GM21529 (cell line): Measurements from ENCODE around the gene CCDC157.
"Not testable (repeated sequence)": the region's sequence is repeated elsewhere in the genome, so short reads cannot be mapped to it uniquely, and the experiment has no call there.

Source experiments
- ATAC-seq: cut with Tn5 transposase; IDR thresholded peaks from one replicate; pipeline ENCODE4 v1.9.1; 2021; ENCODE audit not compliant: unreplicated experiment

The CCDC157 gene

DNA sequence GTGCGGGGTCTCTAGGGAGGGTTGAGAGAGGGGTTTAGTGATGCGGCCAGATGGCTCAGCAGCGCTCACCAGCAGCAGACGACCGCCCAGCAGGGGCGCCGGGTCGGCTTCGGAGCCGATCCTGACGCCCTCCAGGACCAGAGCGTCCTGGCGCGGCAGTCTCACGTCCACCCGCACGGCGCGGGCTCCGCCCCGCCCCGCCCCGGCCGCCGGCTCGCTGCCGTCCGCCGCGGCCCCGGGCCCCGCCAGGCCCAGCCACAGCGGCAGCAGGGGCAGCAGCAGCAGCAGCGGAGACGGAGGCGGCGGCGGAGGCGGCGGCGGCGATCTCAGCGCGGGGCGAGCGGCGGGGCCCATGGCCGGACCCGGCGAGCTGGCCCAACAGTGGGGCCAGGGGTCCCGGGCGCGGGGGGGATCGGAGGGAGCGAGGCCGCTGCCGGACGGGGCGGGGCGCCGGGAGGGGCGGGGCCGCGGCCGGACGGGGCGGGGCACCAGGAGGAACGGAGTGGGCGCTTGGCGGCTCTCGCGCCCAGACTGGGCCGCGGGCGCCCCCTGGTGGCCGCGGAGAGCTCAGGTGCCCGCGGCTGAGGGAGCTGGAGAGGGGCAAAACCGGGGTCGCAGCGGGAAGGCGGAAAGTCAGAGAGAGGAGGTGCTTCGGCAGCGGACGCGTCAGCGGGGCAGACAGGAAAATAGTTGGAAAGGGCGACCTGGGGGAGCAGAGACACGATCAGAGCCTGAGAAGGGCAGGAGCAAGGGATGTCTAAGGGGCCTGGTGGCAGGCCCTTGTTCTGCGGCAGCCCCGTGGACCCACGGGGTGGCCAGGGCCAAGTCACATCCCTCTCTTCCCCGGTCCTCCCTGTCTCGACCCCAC, 30.4 kb downstream of the CCDC157 start, which contains the start of gene RNF215:
RNF215 (minus strand) TSS at position 452 of the 868 bp plus-strand sequence; CDS start at position 354, 98 bp downstream.
- ATAC-seq: peak; percentile 67

DNA sequence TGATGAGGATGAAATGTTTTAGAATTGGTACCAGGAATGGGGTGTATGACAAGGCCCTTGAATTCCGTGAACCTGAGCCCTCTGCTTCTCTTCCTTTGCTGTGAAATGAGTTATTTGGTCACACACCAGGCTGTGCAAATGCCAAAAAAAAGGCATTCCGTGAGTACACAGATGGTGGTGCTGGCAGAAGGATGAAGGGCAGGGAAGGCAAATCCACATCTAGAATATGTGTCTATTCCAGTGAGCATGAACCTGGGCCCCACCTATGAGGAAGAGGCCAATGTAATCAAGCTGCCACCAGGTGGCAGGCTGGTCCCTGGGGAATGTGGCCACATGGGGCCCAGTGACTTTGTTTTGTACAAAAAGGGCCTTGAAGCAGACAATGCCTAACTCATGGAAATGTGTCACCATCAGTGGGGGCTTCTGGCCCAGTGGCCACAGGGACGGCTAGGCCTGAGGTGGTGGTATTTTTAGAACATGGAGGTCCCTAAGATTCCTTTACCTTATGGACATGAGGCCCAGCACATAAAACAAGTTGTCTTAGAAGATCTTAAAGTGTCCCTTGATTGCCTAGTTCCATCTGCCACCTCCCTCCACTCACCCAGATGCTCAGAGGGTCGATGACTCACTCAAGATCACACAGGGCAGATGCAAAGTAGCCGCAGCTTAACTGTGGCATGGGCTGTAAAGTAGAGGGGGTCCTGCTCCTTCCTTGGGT, 34.3 kb downstream of the CCDC157 start:
- peak; percentile 37 for ATAC-seq

DNA sequence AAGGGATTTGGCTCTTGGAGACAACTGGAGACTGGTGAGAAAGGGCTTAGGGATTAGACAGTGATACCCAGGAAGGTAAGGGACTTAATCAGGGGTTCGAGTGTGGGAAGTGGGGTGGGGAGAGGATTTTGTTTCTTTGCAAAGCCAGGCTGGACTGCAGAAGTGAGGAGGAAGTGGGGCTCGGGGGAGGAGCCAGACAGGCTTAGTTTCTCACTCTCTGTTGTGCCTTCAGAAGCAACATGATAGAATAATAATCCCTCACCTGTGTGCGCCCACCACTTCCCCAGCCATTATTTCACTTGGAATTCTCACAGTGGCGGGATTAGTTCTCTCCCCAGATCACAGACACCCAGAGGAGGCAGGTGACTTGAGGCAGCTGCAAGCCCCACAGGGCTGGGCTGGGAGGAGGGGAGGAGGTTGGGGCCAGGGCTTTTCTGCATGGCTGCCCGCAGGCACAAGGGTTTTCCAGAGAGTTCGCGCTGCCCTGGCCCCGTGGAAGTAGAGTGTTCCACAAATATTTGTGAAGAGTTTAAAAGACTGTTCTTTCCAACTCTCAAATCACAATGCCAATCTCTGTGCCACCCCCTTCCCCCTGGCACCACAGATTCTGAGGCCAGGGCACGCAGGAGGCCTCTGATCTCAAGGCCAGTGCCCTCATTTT, 36.0 kb downstream of the CCDC157 start:
- no peak for ATAC-seq

DNA sequence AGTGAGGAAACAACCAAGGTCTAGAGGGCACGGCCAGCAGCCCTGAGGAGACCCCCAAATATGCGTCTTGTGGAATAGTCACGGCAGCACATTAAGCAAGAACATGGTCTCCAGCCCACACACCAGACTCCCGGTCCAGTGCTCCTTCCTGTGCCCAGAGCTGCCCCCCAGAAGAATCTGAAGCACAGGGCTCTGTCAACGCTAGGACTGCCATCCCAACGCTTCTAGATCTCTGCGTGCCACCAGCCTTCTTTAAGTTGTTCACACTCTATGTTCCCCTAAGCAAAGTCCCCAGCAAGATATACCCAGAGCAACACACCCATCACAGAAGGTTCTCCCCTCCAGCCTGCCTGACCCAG, 36.5 kb downstream of the CCDC157 start:
- ATAC-seq: no peak

DNA sequence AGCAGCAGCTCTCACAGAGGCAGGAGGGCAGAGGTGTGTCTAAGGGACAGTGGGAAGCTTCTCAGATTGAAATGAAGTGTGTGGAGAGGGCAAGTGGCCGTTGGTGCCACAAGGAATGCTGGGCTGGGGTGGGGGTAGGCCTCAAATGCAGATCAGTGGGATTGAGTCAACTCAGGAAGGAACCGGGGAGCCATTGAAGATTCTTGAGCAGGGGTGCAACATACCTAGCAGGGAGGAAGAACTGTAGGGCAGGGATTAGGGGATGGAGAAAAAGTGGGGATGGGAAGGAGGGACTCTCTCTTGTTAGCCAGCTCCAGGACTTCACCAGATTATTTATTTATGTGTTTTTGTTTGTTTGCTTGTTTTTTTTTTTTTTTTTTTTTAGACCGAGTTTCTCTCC, 37.1 kb downstream of the CCDC157 start:
- no peak for ATAC-seq

DNA sequence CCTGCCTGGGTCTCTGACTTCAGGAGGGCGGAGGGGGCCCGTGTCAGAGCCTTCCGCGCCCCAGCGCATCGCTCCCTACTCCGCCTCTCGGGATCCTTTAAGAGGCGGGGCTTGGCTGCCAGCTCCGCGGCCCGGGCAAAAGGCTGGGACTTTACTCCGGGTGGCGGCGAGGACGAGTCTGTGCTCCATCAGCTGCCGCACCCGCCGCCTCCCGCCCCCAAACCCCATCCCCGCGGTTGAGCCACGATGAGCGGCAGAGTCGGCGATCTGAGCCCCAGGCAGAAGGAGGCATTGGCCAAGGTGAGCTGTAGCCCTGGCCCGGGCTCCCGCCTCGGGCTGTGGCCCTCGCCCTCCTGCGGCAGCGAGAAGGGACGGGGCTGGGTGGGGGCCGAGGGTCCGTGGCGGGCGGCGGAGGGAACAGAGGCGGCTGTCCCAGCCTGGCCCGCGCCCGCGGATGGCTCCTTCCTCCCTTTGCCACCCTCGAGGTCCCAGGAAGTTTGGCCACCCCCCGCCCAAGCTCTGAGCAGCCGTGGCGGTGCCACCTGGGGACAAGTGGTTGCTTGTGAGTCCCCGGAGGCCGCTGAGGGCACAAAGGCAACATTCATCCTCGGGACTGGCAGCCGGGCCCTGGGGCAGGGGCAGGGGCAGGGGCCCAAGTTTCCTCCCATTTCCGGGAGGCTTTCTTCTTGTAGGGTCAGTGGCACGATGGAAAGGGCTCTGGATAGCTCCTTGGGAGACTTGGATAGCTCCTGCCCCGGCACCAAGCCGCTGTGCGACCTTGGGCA, 40.3 kb downstream of the CCDC157 start, which contains the start of gene SEC14L2:
SEC14L2 (plus strand) TSS at position 148 of the 785 bp plus-strand sequence; CDS start at position 247, 99 bp downstream.
- ATAC-seq: no peak

DNA sequence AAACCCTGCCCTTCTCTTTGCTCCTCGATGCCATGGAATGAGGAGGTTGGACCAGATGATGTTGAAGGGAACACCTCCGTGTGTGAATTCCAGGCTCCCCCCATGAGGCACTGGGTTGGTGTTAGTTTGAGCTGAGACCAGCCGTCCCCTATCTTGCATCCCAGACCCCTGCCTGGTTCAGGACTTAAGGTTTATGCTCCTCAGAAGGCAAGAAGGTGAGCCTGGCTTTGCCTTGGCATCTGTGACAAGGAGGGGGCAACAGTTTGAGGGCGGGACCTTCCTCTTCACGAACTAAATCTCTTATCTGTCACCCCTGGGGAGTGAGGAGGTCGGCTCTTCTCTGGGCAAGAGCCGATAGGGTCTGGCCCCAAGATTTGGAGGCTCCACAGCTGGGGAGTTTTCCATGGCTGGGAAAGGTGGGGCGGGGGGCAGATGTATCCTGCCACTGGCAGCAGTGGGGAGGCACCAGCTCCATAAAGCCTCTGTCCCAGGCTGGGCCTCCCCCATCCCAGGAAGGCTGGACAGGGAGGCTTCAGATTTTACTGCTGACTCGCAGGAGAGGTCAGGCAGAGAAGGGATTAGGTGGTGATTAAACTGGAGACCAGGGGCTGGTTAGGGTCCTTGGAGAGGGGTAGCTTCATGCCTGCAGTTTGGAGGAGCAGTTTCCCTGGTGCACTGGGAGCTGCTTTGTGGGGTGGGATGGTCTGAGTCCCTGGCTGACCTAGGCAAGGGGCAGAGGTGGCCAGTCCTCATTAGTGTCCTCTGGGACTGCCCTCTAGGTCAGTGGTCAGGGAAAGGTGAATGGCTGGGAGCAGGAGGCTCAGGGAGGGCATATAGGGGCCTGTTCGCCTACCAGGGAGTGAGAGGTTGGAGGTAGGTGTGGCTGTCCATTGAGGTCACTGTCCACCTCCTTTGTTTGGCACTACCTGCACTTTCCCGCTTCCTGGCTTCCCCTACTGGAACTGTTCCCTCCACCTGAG, 41.1 kb downstream of the CCDC157 start:
- ATAC-seq: no peak

DNA sequence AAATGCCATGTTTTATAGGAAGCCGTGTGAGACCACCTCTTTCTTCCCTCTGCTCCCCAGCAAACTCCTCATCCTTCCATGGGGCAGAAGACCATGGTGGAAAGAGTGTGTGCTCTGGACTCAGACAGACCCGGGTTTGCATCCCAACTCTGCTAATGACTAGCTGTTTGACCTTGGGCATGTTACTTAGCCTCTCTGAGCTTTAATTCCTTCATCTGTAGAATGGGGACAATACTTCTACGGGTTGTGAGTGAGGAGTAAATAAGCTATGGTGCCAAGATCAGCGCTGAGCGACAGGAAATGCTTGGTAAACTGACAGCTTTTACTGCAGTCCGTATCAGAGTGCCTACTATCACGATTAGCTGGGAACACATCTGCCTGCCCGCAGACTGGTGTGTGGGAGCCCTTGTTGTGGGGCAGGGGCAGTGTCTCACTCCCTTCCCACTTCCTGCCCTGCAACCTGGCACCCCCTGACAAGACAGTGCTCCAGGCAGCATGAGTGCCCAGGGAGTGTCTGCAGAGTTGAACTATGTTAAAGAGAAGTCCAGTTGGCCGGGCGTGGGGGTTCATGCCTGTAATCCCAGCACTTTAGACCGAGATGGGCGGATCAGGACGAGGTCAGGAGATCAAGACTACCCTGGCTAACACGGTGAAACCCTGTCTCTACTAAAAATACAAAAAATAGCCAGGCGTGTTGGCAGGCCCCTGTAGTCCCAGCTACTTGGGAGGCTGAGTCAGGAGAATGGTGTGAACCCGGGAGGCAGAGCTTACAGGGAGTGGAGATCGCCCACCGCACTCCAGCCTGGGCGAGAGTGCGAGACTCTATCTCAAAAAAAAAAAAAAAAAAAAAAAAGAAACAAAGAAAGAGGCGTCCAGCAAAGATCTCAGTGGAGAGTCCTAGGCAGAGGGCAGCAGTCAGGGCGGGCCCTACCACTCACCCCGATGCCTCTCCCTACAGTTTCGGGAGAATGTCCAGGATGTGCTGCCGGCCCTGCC, 42.2 kb downstream of the CCDC157 start:
- no peak for ATAC-seq

DNA sequence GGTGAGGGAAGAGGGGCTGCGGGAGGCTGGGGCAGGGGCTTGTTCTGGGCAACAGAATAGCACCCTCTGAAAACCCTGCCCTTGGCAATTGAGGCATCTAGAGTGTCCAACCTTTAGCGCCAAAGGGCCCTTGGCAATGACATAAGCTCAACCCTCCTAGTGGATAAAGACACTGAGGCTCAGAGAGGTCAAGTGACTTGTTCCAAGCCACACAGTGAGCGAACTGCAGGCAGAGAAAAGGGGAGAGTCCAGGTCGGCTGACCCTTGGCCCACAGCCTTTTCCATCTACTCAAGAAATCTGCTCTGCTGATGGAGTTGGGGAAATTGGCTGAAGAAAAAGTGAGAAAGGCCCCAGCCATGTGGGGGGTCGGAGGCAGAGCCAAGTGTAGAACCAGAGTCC, 42.9 kb downstream of the CCDC157 start:
- ATAC-seq: no peak

DNA sequence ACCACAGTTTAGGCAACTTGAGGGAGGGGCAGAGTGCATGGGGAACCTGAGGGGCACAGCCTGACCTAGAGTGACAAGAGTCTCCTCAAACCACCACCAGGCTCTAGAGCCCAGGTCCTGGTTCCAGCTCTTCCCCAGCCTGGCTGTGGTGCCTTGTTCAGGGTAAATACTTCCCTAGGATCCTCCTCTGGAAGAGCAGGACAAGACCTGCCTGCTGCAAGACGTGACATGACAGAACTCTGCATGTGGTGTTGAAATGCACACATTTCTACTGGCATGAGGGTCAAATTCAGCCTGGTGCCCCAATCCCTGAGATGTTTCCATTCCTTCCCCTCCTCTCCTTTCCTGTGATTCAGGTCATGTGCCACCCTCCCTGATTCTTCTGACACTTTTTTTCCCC, 43.4 kb downstream of the CCDC157 start:
- no peak for ATAC-seq

DNA sequence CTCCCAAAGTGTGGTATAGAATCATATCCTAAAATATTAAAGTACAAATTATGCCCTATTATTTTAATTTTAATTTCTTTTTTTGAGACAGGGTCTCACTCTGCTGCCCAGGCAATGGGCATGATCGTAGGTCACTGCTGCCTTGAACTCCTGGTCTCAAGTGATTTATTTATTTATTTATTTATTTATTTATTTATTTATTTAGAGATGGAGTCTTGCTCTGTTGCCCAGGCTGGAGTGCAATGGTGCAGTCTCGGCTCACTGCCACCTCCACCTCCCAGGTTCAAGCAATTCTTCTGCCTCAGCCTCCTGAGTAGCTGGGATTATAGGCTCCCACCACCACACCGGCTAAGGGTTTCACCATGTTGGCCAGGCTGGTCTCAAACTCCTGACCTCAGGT, 44.2 kb downstream of the CCDC157 start:
- not testable (repeated sequence) for ATAC-seq

DNA sequence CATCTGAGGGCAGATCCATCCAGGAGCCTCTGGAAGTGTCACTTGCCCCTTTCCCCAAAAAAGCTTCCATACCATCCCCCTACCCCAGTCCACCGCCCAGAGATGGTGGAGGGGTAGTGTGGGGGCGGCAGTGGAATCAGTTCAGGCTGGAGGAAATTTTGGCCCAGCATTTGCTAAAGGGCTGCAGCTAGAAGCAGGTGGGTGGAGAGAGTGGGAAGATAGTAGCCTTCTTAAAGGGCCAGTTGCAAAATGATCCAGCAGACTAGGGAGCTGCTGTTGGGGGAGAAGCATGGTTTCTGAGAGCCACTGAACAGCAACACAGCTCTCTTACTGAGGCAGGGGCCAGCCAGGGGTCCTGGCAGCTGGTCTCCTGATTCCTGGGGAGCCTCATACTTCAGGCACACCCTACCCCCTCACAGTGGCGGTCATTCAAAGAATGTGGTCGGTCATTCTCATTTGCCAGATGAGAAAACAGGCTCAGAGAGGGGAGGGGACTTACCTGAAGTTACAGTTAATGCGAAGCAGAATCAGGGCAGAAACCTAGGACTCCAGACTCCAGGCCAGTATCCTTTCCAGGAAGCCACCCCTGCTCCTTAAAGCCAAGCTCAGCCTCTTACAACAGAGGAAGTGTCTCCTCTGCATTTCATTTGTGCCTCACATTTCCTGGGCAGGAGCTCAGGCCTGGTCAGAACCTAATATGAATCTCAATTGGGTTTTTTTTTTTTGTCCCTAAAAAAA, 45.4 kb downstream of the CCDC157 start:
- ATAC-seq: no peak

DNA sequence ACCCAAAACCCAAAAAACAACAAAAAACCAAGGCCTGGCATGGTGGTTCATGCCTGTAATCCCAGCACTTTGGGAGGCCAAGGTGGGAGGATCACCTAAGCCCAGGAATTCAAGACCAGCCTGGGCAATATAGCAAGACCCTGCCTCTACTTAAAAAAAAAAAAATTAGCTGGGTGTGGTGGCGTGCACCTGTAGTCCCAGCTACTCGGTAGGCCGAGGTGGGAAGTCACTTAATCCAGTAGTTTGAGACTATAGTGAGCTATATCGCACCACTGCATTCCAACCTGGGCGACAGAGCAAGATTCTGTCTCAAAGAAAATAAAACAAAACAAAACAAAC, 45.9 kb downstream of the CCDC157 start:
- not testable (repeated sequence) for ATAC-seq

DNA sequence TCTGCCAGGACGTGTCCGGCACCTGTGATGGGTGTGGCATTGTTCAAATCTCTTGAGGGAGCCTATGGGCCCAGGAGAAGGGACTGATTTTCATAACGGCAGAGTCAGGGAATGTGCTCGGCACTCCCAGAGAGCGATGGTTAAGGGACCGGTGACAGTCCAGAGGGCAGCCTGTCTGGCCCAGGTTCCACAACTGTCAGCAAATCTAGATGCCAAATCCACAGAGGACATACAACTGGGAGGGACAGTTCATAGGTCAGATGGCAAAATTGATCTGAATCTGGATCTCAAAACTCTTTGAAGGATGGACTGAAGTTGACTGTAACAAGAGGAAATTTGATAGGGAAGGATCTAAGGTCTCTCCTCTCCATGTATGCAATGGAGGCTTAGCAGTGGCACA, 47.5 kb downstream of the CCDC157 start:
- no peak for ATAC-seq

DNA sequence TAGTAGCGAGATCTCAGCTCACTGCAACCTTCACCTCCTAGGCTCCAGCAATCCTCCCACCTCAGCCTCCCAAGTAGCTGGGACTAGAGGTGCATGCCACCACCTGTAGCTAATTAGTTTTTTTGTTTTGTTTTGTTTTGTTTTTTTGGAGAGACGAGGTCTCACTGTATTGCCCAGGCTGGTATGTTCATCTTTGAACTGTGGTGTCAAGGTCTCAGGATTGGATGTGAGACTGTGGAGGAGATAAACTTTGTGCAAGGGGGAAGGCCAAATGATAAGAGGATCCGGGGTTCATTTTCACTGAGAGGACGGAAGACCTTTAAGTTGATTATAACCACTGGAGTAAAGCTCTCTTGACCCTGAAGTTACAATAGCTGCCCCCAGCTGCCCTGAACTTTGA, 48.9 kb downstream of the CCDC157 start:
- no peak for ATAC-seq

DNA sequence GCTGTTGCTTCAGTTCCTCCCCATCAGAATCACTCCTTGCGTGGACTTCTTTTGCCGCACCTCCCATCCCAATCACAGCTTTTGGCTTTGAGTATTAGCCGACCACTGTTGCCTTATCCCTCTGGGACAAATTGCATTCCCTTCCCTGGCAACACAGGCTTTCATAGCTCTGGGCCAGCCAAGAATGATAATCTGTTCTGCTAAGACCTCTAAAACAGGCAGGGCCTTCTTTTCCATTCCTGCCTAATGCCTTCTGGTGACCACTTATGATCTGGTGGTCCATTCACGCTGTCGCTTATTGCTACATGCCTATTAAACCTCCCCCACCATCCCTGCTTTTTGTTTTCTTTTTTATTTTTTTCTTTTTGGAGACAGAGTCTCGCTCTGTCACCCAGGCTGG, 49.6 kb downstream of the CCDC157 start:
- no peak for ATAC-seq

DNA sequence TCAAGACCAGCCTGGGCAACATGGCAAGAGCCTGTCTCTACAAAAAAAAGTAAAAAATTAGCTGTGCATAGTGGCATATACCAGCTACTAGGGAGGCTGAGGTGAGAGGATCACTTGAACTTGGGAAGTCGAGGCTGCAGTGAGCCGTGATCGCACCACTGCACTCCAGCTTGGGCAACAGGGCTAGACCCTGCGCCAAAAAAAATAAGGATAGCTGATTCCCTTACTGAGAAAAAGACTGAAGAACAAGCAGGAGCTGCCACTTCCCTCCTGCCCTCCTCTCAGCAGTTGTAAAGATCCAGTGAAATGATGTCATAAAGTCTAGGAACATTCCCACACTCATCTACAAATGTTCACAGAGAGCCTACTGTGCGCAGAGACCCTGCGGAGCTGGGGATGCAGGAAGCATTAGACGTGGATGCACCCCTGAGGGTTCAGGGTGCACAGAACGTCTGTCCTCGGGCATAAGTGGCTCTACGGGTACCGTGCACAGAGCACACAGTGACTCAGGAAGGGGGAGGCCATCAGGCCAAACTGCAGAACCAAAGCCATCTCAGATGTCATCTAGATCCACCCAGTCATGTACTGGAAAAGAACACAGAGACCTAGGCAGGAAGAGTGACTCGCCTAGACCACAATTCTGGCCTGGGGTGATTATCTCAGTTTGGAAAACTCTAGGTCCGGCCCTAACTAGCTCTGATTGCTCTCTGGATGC, 51.7 kb downstream of the CCDC157 start:
- ATAC-seq: no peak
